HAP-1 (cell line): ENCODE results near the gene DCAF15.

Experiments
- DNase-seq, 2 experiments: peaks; one replicate each; pipeline ENCODE4 v3.0.0-alpha.2; 2016 to 2020; ENCODE audit warnings: low spot score in 2 of 2
- H3K27me3 ChIP-seq: fragments of 250-450 bp; sonication (Bioruptor Pico); 2 replicates; pipeline ENCODE4 v1.5.1; 2020; ENCODE audit warnings: low read depth, mild to moderate bottlenecking, moderate library complexity
- H3K36me3 ChIP-seq: fragments of 250-450 bp; sonication (Bioruptor Pico); replicated peaks from 2 replicates; pipeline ENCODE4 v1.5.1; 2020; ENCODE audit warnings: mild to moderate bottlenecking
- H3K4me1 ChIP-seq: fragments of 250-450 bp; sonication (Bioruptor Pico); 2 replicates; pipeline ENCODE4 v1.5.1; 2020; ENCODE audit warnings: mild to moderate bottlenecking
- H3K4me3 ChIP-seq: fragments of 250-450 bp; sonication (Bioruptor Pico); 2 replicates; pipeline ENCODE4 v1.5.1; 2020; ENCODE audit warnings: mild to moderate bottlenecking, moderate library complexity
- H3K9me3 ChIP-seq: fragments of 250-450 bp; sonication (Bioruptor Pico); 2 replicates; pipeline ENCODE4 v1.5.1; 2020; ENCODE audit warnings: mild to moderate bottlenecking, moderate library complexity
- in situ Hi-C: fragments of 300-500 bp; cut with MboI; formaldehyde crosslinking; loops from 3 replicates; pipeline ENCODE4 v1.14.3; 2020; ENCODE audit warnings: low sequenced_read_pairs, inconsistent platforms, mixed read lengths

Gene DCAF15

DNA sequence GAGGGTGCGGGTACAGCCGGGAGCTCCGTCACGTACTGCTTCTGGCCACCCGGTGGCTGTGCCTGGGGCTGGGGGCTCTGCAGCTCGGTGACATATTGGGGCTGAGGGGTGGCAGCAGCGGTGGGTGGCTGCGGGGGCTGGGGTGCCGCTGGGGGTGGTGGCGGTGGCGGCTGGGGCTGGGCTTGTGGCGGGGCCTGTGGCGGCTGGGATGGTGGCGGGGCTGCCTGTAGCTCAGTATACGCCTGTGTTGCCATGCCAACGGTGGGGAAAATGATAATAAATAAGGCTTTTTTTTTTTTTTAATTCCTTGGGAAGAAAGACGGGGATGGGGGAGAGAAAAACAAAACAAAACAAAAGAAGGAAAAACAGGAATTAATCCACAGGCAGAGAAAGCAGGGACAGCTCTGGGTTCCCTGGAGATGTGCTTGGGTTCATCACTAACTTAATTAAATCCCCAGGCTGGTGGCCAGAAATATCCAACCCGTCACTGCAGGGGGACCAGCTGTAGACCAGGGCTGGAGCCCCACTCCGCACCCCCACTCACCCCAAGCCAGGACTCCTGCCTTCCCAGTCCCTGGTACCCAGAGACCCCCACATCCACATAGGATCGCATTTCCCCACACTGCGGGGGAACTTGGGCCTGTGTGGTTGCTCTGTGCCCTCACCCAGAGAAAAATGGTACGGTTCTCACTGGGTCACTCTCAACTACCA lies 41.4 kb downstream of the DCAF15 start:
- no peaks in the 10 kb centered on the region for H3K4me1 ChIP-seq
- in situ Hi-C loops: no loop called here
- H3K36me3 ChIP-seq: peaks cover 10% of the 10 kb centered on the region
- no peaks in the 10 kb centered on the region for H3K27me3 ChIP-seq
- no peaks in the 10 kb centered on the region for H3K9me3 ChIP-seq
- peak in 1 of 2 experiments; percentile 47 for DNase-seq
- no peak overlapping the region for H3K4me3 ChIP-seq

DNA sequence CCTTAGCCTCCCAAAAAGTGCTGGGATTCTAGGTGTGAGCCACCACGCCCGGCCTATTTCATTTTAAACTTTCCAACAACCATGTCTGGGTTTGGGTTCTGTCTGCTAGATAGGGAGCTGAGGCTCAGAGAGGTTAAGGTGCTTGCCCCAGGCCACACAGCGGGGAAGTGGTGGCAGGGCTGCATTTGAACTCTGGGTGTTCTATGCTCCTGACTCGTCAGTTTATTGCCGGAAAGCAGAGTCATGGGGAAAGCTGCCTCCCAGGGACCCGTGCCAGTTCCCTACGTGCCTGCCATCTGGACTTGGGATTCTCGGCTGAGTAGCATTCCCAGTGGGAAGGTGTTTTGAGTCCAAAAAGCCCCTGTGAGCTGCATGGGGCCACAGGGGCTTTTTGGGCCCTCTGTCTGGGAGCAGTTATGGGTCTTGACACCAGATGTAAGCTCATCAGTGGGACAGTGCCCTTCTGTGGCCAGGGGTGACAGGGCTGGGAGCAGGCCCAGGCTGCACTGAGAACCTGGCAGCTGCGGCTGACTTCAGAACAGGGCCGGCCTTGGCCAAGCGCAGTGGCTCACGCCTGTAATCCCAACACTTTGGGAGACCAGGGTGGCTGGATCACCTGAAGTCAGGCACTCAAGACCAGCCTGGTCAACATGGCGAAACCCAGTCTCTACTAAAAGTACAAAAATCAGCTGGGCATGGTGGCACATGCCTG lies 42.9 kb downstream of the DCAF15 start:
- H3K9me3 ChIP-seq: peaks cover 7% of the 10 kb centered on the region; the same call in 1 of the 2 replicates
- H3K36me3 ChIP-seq: peaks cover 8% of the 10 kb centered on the region
- no peaks in the 10 kb centered on the region for H3K4me1 ChIP-seq
- no peaks in the 10 kb centered on the region for H3K27me3 ChIP-seq
- H3K4me3 ChIP-seq: no peak overlapping the region
- in situ Hi-C loops: no loop called here
- DNase-seq: no peak

GRCh38 chr19:13995878-13996765 lies 43.8 kb downstream of the DCAF15 start:
- H3K27me3 ChIP-seq: no peaks in the 10 kb centered on the region
- DNase-seq: no peak
- H3K4me1 ChIP-seq: no peaks in the 10 kb centered on the region
- no peak overlapping the region for H3K4me3 ChIP-seq
- peaks cover 8% of the 10 kb centered on the region for H3K36me3 ChIP-seq
- in situ Hi-C loops: no loop called here
- peaks cover 7% of the 10 kb centered on the region; the same call in 1 of the 2 replicates for H3K9me3 ChIP-seq

DNA sequence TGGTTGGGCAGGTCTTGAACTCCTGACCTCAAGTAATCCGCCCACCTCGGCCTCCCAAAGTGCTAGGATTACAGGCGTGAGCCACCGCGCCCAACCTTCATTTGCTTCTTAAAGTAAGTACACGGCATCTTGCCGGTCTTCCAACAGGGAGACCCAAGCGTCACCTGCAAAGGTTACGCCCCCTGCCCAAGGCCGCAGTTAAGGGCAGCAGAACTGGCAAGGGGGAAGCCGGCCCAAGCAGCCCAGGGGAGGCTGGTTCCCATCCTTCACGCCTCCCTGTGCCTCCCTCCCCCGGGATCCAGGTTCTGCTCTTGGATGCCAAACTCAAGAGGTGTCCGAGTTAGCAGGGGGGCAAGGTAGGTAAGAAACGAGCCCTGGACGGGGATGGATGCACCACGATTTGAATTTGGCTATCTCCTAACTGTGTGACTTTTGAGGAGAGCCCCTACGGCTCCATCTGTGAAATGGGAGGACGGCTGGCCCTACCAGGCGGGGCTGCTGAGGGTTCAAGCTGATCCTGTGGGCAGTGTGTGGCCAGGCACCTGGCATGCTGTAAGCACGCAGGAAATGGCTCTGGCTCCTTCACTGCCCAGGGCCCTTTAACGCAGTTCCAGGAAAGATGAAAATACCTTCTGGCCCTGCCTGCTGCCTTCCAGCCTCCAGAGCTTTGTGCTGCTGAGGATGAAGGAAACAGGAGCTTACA lies 44.8 kb downstream of the DCAF15 start:
- no peak for DNase-seq
- H3K27me3 ChIP-seq: no peaks in the 10 kb centered on the region
- in situ Hi-C loops: no loop called here
- no peaks in the 10 kb centered on the region for H3K4me1 ChIP-seq
- H3K4me3 ChIP-seq: no peak overlapping the region
- peaks cover 8% of the 10 kb centered on the region; the same call in 1 of the 2 replicates for H3K36me3 ChIP-seq
- peaks cover 7% of the 10 kb centered on the region; the same call in 1 of the 2 replicates for H3K9me3 ChIP-seq

DNA sequence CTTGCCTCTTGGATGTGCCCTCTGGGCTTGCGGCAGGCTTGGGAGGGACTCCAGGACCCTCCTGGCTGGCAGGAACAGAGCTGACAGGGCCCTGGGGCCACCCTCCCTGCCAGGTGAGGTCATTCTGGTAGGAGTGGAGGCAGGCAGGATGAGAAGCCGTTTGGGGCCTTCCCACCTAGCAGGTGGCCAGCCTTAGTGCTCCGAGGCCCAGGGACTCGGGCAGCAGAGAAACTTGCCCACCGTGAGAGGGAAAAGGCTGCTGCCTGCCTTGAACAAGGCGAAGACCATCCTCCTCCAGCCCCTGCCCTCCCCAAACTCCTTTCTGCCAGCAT lies 45.3 kb downstream of the DCAF15 start:
- Histone ChIP-seq H3K4me3 (no peak overlapping the region), H3K9me3 (peaks cover 7% of the 10 kb centered on the region; the same call in 1 of the 2 replicates), H3K4me1 (no peaks in the 10 kb centered on the region), H3K27me3 (no peaks in the 10 kb centered on the region), H3K36me3 (peaks cover 5% of the 10 kb centered on the region; the same call in 1 of the 2 replicates)
- in situ Hi-C loops: no loop called here
- DNase-seq: no peak

DNA sequence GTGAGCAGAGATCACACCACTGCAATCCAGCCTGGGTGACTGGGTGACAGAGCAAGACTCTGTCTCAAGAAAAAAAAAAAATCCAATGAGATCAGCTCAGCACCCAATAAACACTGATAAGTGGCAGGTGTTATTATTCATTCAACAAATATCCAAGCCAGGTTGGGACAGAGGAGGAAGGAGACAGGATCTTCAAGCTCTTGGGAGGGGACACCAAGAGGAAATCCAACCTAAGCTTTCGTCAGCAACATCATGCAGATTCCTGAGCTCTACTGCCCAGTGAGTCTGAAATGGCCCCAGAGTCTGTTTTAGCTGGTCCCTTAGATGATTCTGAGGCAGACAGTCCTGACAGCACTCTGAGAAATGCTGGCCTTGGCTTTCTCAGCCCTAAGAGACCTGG lies 46.1 kb downstream of the DCAF15 start:
- Histone ChIP-seq H3K4me3 (no peak overlapping the region), H3K27me3 (no peaks in the 10 kb centered on the region), H3K9me3 (peaks cover 7% of the 10 kb centered on the region; the same call in 1 of the 2 replicates), H3K4me1 (no peaks in the 10 kb centered on the region), H3K36me3 (no peaks in the 10 kb centered on the region)
- in situ Hi-C loops: no loop called here
- no peak for DNase-seq

- H3K4me1 ChIP-seq: no peaks in the 10 kb centered on the region
Observed at GRCh38 chr19:13999085-13999484, 46.8 kb downstream of the DCAF15 start.

DNA sequence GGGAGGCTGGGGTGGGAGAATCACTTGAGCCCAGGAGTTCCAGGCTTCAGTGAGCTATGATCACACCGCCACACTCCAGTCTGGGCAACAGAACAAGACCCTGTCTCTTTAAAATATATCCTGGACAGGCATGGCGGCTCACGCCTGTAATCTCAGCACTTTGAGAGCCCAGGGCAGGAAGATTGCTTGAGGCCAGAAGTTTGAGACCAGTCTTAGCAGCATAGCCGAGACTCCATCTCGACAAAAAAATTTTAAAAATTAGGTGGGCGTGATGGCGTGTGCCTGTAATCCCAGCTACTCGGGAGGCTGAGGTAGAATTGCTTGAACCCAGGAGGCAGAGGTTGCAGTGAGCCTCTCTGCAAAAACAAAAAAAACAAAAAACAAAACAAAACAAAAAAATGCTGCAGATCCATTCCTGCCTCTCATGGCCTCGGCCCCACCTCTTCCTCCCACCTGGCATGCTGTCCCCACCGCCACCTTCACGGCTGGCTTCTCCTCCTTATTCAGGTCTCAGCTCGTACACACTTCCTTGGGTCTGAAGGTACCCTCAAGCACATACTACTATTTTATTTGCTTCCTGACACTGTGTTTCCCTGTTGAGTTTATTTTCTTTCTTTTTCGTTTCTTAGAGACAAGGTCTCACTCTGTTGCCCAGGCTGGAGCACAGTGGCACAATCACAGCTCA lies 48.5 kb downstream of the DCAF15 start:
- H3K36me3 ChIP-seq: no peaks in the 10 kb centered on the region
- peaks cover 4% of the 10 kb centered on the region; the same call in 1 of the 2 replicates for H3K4me1 ChIP-seq
- in situ Hi-C loops: loop anchor here (25.0 kb wide), 1 partner anchor 839 kb away; the partner anchor contains the start of genes IER2 and STX10
- H3K4me3 ChIP-seq: no peak overlapping the region
- no peak for DNase-seq
- peaks cover 7% of the 10 kb centered on the region; the same call in 1 of the 2 replicates for H3K9me3 ChIP-seq
- no peaks in the 10 kb centered on the region for H3K27me3 ChIP-seq

More at GRCh38 chr19:13999085-13999484, 46.8 kb downstream of the DCAF15 start:
- H3K36me3 ChIP-seq: no peaks in the 10 kb centered on the region
- H3K27me3 ChIP-seq: no peaks in the 10 kb centered on the region
- in situ Hi-C loops: no loop called here
- no peak overlapping the region for H3K4me3 ChIP-seq
- H3K9me3 ChIP-seq: peaks cover 7% of the 10 kb centered on the region; the same call in 1 of the 2 replicates
- DNase-seq: no peak

- in situ Hi-C loops: loop anchor here (25.0 kb wide), 1 partner anchor 840 kb away; the partner anchor contains the start of genes IER2 and STX10
Observed at GRCh38 chr19:14002571-14003250, 50.4 kb downstream of the DCAF15 start.

DNA sequence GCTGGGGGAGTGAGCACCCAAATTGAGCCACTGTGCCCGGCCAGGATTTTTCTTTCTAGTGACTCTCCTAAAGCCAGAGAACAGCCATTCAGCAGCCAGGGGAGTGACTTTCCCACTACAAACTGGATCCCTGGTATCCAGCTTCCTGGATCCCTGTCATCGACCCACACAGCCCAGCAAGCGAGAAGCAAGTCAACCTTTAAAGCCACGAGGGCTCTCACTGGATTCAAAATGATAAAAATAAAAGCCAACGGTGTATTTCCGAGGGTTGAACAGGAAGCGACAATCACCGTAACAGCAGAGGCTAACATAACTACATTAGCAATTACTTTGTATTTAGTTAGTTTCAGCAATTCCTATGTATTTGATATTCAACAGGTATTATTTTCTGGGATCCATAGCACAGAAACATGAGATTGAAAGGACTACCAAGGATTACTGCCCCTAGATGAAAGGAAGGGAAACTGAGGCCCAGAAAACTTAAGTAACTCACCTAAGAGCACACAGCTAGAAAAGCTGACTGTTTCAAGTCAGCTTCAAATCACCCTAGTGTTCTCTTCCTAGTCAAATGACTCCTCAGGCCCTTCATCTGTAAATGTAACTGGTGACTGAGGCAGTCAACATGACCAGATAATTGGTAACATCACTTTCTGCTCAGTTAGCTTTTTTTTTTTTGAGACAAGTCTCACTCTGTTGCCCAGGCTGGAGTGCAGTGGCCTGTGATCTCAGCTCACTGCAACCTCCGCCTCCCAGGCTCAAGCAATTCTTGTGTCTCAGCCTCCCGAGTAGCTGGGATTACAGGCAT lies 51.1 kb downstream of the DCAF15 start:
- Histone ChIP-seq H3K9me3 (peaks cover 7% of the 10 kb centered on the region; the same call in 1 of the 2 replicates), H3K4me3 (no peak overlapping the region), H3K36me3 (no peaks in the 10 kb centered on the region), H3K27me3 (no peaks in the 10 kb centered on the region), H3K4me1 (peaks cover 7% of the 10 kb centered on the region; the same call in 1 of the 2 replicates)
- in situ Hi-C loops: loop anchor here (25.0 kb wide), 1 partner anchor 841 kb away; the partner anchor contains the start of genes IER2 and STX10
- DNase-seq: no peak

More at GRCh38 chr19:14002571-14003250, 50.4 kb downstream of the DCAF15 start:
- H3K27me3 ChIP-seq: no peaks in the 10 kb centered on the region
- no peaks in the 10 kb centered on the region for H3K36me3 ChIP-seq
- DNase-seq: no peak
- peaks cover 7% of the 10 kb centered on the region; the same call in 1 of the 2 replicates for H3K4me1 ChIP-seq
- H3K9me3 ChIP-seq: peaks cover 7% of the 10 kb centered on the region; the same call in 1 of the 2 replicates
- no peak overlapping the region for H3K4me3 ChIP-seq

DNA sequence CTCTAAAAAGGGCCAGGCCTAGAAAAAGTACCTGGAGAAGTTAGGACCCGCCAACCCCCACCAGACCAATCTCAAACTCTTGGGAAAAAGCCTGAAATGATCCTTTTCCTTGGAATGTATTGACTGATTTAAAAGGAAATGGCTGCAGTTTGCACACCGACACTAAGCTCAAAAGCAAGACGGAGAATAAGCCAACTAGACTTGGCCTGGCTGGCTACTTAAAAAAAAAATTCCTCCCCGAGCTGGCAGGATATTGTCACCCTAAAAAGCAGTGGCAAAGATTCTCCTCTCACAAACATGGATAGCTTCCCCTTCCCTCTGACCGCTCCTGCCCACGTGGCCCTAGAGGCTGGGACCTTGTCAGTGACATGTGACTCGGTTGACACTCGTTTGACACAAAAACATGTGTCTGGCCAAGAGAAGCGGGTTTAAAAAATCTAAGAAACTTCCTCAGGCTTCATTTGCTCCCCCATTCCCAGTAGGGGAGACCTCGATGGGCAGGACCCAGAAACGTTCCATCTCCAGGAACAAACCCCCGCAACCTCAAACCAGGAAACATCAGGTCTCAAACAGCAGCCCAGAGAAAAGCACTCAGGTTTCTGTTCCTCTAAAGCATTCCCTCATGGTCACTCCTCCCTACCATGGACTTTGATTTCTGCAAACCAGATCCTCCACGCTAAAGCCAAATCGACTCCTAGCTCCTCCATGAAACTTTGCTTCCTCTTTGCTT lies 52.5 kb downstream of the DCAF15 start:
- H3K4me1 ChIP-seq: peaks cover 7% of the 10 kb centered on the region; the same call in 1 of the 2 replicates
- H3K4me3 ChIP-seq: no peak overlapping the region; the same call in none of the 2 replicates
- H3K27me3 ChIP-seq: no peaks in the 10 kb centered on the region
- DNase-seq: no peak
- peaks cover 1% of the 10 kb centered on the region; the same call in 1 of the 2 replicates for H3K9me3 ChIP-seq
- no peaks in the 10 kb centered on the region for H3K36me3 ChIP-seq
- in situ Hi-C loops: loop anchor here (25.0 kb wide), 1 partner anchor 842 kb away; the partner anchor contains the start of genes IER2 and STX10
